Tibial artery (tissue), 4 donors: ENCODE results near the gene RD3L.

Experiments used
- DNase-seq, 2 donors: peaks; one replicate each; pipeline ENCODE4 v3.0.0-alpha.2; 2019
- H3K27ac ChIP-seq, 2 donors: fragments of 200-600 bp; sonication (generic) in 1 of 2; 1 replicate in 1 of 2; 2 replicates in 1 of 2; pipeline ENCODE4 v1.5.1; 2018 to 2019; ENCODE audit warnings: mild to moderate bottlenecking in 1 of 2
- H3K27me3 ChIP-seq, 2 donors: fragments of 200-600 bp; sonication (generic) in 1 of 2; one replicate each; pipeline versions ENCODE4 v1.5.1 to v1.6.0; 2016 to 2019
- H3K36me3 ChIP-seq, 3 donors: fragments of 200-600 bp; sonication (generic) in 2 of 3; one replicate each; pipeline ENCODE4 v1.5.1; 2016 to 2019; ENCODE audit warnings: mild to moderate bottlenecking in 2 of 3
- H3K4me1 ChIP-seq, 4 donors: fragments of 200-600 bp; sonication (generic) in 2 of 4; 1 replicate in 3 of 4; 2 replicates in 1 of 4; pipeline ENCODE4 v1.5.1; 2016 to 2019
- H3K4me3 ChIP-seq, 2 donors: fragments of 200-600 bp; sonication (generic) in 1 of 2; 1 replicate in 1 of 2; 2 replicates in 1 of 2; pipeline ENCODE4 v1.5.1; 2018 to 2019; ENCODE audit warnings: mild to moderate bottlenecking in 2 of 2
- H3K9me3 ChIP-seq, 3 donors: fragments of 200-600 bp; sonication (generic) in 1 of 3; one replicate each; pipeline ENCODE4 v1.5.1; 2016 to 2019
- intact Hi-C: fragments of 100-400 bp; cut with DNase I; formaldehyde crosslinking; loops from one replicate; pipeline ENCODE4 v1.15.0; 2023; ENCODE audit warnings: low total_unique reads
- TF ChIP-seq, protein P1 (sequence below), 2 experiments: fragments of 200-600 bp in 1 of 2; fragments of 450-650 bp in 1 of 2; IDR thresholded peaks; one replicate each; pipeline ENCODE4 v1.5.1; 2017 to 2019; ENCODE audit warnings: antibody characterized with exemption in 2 of 2, mild to moderate bottlenecking in 1 of 2, moderate library complexity in 1 of 2

The RD3L gene

DNA sequence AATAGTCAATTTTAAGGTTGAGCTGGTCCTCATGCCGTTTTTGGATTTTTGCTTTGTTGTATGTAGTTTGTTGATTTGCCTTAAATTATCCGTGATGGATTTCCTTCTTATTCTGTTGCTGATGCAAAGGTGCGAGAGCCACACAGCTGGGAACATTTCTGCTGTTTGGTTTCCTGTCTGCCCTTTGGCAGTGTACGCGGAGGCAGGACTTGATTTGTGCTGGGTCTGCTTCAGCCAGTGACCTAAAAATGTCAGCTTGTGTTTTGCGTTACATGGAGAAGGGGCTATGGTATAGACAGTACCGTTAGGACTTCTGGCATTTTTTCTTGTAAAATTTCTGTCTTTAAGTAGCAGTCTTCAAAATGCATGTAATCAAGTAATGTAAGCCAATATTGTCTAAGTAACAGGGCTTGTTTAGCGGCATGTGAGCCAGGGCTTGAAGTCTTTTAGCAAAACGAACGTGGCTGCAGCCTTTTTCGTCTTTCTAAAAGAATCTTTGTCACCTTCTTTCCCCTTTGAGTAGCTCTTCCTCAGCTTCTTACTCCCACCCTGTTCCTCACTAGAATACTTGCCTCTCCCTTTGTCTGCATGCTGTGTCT is 18.2 kb upstream of the RD3L start:
- Histone ChIP-seq H3K4me1 (no peaks in the 10 kb centered on the region), H3K36me3 (no peaks in the 10 kb centered on the region), H3K9me3 (no peaks in the 10 kb centered on the region), H3K27ac (no peak overlapping the region), H3K27me3 (peaks cover 0 to 2% of the 10 kb centered on the region in 2 donors), H3K4me3 (no peak overlapping the region)
- DNase-seq = no peak
- intact Hi-C loops = no loop called here
- TF ChIP-seq, protein P1, sequence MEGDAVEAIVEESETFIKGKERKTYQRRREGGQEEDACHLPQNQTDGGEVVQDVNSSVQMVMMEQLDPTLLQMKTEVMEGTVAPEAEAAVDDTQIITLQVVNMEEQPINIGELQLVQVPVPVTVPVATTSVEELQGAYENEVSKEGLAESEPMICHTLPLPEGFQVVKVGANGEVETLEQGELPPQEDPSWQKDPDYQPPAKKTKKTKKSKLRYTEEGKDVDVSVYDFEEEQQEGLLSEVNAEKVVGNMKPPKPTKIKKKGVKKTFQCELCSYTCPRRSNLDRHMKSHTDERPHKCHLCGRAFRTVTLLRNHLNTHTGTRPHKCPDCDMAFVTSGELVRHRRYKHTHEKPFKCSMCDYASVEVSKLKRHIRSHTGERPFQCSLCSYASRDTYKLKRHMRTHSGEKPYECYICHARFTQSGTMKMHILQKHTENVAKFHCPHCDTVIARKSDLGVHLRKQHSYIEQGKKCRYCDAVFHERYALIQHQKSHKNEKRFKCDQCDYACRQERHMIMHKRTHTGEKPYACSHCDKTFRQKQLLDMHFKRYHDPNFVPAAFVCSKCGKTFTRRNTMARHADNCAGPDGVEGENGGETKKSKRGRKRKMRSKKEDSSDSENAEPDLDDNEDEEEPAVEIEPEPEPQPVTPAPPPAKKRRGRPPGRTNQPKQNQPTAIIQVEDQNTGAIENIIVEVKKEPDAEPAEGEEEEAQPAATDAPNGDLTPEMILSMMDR (IDR thresholded peaks at IDR 0.05) = no peak

DNA sequence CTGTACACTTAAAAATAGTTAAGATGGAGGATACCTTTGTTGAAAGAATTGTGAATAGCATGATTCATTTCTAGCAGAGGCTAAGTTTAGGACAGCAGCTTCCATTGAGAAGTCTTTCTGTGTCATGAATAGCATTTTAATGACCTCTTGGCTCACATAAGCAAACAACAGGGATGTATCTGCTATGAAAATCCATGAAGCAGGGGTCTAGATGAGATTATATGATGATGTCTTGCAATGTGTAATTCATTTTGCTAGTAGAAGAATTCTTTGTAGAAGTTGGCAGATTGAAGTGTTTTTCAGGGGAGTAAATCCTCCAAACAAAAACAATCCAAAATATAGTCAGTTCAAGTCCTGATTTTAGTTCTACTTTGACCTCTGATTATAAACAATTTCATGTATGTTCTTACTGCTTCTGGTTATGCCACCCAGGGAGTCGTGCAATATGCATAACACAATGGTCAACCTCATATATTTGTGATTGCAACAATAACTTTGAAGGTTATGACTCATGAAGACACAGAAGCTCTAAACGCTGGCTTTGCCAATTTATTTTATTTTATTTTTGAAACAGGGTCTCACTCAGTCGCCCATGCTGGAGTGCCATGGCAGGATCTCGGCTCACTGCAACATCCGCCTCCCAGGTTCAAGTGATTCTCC is 6.9 kb upstream of the RD3L start:
- no peak for DNase-seq
- H3K9me3 ChIP-seq = no peaks in the 10 kb centered on the region

DNA sequence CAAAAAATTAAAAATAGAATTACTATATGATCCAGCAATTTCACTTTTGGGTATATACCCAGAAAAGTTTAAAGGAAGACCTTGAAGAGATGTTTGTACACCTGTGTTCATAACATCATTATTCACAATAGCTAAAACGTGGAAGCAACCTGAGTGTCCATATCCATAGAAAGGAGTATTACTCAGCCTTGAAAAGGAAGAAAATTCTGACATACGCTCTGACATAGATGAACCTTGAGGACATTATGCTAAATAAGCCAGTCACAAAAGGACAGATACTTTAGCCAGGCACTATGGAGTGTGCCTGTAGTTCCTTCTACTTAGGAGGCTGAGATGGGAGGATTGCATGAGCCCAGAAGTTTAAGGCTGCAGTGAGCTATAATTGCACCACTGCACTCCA is 6.1 kb upstream of the RD3L start:
- Histone ChIP-seq H3K4me3 (no peak overlapping the region), H3K27ac (no peak overlapping the region), H3K27me3 (peaks cover 0 to 21% of the 10 kb centered on the region in 2 donors), H3K9me3 (no peaks in the 10 kb centered on the region), H3K36me3 (no peaks in the 10 kb centered on the region), H3K4me1 (no peaks in the 10 kb centered on the region)
- TF ChIP-seq, protein P1 (IDR thresholded peaks at IDR 0.05) = no peak
- intact Hi-C loops = no loop called here
- no peak for DNase-seq

More for the DNA sequence above, 6.9 kb upstream of the RD3L start:
- H3K4me3 ChIP-seq = no peak overlapping the region
- TF ChIP-seq, protein P1 (IDR thresholded peaks at IDR 0.05) = no peak
- H3K27ac ChIP-seq = no peak overlapping the region
- no peaks in the 10 kb centered on the region for H3K36me3 ChIP-seq
- H3K4me1 ChIP-seq = no peaks in the 10 kb centered on the region
- intact Hi-C loops = no loop called here
- H3K27me3 ChIP-seq = peaks cover 0 to 19% of the 10 kb centered on the region in 2 donors

DNA sequence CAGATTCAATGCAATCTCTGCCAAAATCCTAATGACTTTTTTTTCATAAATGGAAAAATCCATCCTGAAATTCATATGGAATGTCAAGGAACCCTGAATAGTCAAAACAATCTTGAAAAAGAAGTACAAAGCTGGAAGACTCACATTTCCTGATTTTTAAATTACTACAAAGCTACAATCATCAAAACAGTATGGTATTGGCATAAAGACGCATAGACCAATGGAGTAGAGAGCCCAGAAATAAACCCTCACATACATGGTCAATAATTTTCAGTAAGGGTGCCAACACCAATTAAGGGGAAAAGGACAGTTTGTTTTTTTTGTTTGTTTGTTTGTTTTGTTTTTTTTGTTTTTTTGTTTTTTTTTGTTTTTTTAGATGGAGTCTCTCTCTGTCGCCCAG is 4.6 kb upstream of the RD3L start:
- no peak for DNase-seq
- H3K36me3 ChIP-seq = no peaks in the 10 kb centered on the region
- TF ChIP-seq, protein P1 (IDR thresholded peaks at IDR 0.05) = no peak
- H3K4me1 ChIP-seq = no peaks in the 10 kb centered on the region
- peaks cover 0 to 21% of the 10 kb centered on the region in 2 donors for H3K27me3 ChIP-seq
- no peaks in the 10 kb centered on the region for H3K9me3 ChIP-seq
- H3K4me3 ChIP-seq = no peak overlapping the region
- intact Hi-C loops = no loop called here
- no peak overlapping the region for H3K27ac ChIP-seq

DNA sequence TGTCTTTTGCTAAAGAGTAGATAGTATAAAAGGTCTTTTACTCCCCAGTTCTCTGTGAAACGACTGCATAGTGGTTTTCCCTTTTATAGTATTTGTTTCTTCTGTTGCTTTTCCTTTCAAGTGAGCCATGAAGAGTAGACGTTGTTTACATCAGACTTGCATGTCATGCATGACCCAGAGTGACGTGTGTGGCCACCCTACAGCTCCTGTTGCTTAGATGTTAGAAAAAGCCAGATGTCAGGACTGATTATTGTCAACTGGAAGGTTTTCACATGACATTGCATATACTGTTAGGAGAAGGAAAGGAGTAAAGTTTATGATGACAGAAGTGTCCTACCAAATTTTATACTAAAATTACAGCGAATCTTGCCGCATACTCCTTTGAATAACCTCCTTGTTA is 1.3 kb upstream of the RD3L start:
- no peak for DNase-seq
- H3K36me3 ChIP-seq = no peaks in the 10 kb centered on the region
- no peak overlapping the region for H3K27ac ChIP-seq
- TF ChIP-seq, protein P1 (IDR thresholded peaks at IDR 0.05) = no peak
- H3K4me3 ChIP-seq = no peak overlapping the region
- no peaks in the 10 kb centered on the region for H3K9me3 ChIP-seq
- peaks cover 0 to 26% of the 10 kb centered on the region in 2 donors for H3K27me3 ChIP-seq
- intact Hi-C loops = no loop called here
- no peaks in the 10 kb centered on the region for H3K4me1 ChIP-seq
